Neural cell (in vitro differentiated cells): ENCODE data around the gene TMEM255B.

ENCODE experiments used
- CTCF ChIP-seq: fragments of 450-650 bp; IDR thresholded peaks from 2 replicates; pipeline ENCODE4 v1.5.1; 2014; ENCODE audit warnings: antibody characterized with exemption, mild to moderate bottlenecking, moderate library complexity; ENCODE audit not compliant: poor library complexity, severe bottlenecking
- EP300 ChIP-seq: fragments of 450-650 bp; conservative IDR thresholded peaks from 2 replicates; pipeline ENCODE4 v1.6.1; 2014; ENCODE audit warnings: antibody characterized with exemption, mild to moderate bottlenecking, moderate library complexity; ENCODE audit not compliant: poor library complexity, severe bottlenecking
- EZH2 ChIP-seq: fragments of 200-600, 300-800 bp; shearing (Covaris generic), sonication (generic); IDR thresholded peaks from 2 replicates; pipeline ENCODE4 v1.6.1; 2014; ENCODE audit warnings: antibody characterized with exemption, low read length, borderline replicate concordance, mild to moderate bottlenecking; ENCODE audit not compliant: insufficient read depth, poor library complexity, severe bottlenecking
- MXI1 ChIP-seq: fragments of 450-650 bp; conservative IDR thresholded peaks from 2 replicates; pipeline ENCODE4 v1.6.1; 2014; ENCODE audit warnings: antibody characterized with exemption, mild to moderate bottlenecking; ENCODE audit not compliant: poor library complexity, severe bottlenecking
- POLR2AphosphoS5 ChIP-seq: IDR thresholded peaks from 2 replicates; pipeline ENCODE4 v1.6.1; 2012
- RAD21 ChIP-seq: fragments of 450-650 bp; conservative IDR thresholded peaks from 2 replicates; pipeline ENCODE4 v1.6.1; 2014; ENCODE audit warnings: antibody characterized with exemption, mild to moderate bottlenecking, moderate library complexity
- REST ChIP-seq: IDR thresholded peaks from 2 replicates; pipeline ENCODE4 v1.6.1; 2012; ENCODE audit warnings: borderline replicate concordance
- SMC3 ChIP-seq: fragments of 450-650 bp; conservative IDR thresholded peaks from 2 replicates; pipeline ENCODE4 v1.6.1; 2014; ENCODE audit warnings: antibody characterized with exemption, mild to moderate bottlenecking, moderate library complexity; ENCODE audit not compliant: poor library complexity
- TAF1 ChIP-seq: IDR thresholded peaks from 2 replicates; pipeline ENCODE4 v1.6.1; 2012; ENCODE audit warnings: low read depth

GRCh38 chr13:113724780-113725315, 34.2 kb upstream of the TMEM255B start:
- TF ChIP-seq REST (no peak), CTCF (peak; percentile 86), EP300 (peak; percentile 22), EZH2 (no peak), SMC3 (peak; percentile 90), RAD21 (peak; percentile 78), POLR2AphosphoS5 (no peak), TAF1 (no peak), MXI1 (peak; percentile 60)
